HepG2 (cell line): ENCODE results near the gene ZNF324B. TPM values are rescaled to one million over a fixed set of nuclear protein-coding genes. Genes with fewer than 3 reads are reported as not detected.

Experiments used
- AGO1 ChIP-seq: fragments of 200-400 bp; formaldehyde crosslinking; IDR thresholded peaks from 2 replicates; pipeline ENCODE4 v1.6.1; 2017; ENCODE audit warnings: mild to moderate bottlenecking, low read depth, low read length, moderate library complexity; ENCODE audit not compliant: poor library complexity, severe bottlenecking
- BATF2 ChIP-seq: sonication (generic); formaldehyde crosslinking; IDR thresholded peaks from 2 replicates; pipeline ENCODE4 v1.8.0; 2022; ENCODE audit warnings: mild to moderate bottlenecking, missing genetic modification reagents, moderate library complexity
- CBX5 ChIP-seq: sonication (generic); formaldehyde crosslinking; IDR thresholded peaks from 2 replicates; pipeline ENCODE4 v1.4.0; 2020; ENCODE audit warnings: missing genetic modification reagents, borderline replicate concordance
- DRAP1 ChIP-seq: IDR thresholded peaks from 2 replicates; pipeline ENCODE4 v1.6.1; 2016; ENCODE audit warnings: missing genetic modification reagents, missing compliant biosample characterization
- FOXK1 ChIP-seq: sonication (generic); formaldehyde crosslinking; IDR thresholded peaks from 2 replicates; pipeline ENCODE4 v1.4.0; 2020; ENCODE audit warnings: low read depth, missing genetic modification reagents, borderline replicate concordance
- GATAD1 ChIP-seq: IDR thresholded peaks from 2 replicates; pipeline ENCODE4 v1.6.1; 2016; ENCODE audit warnings: missing genetic modification reagents, missing compliant biosample characterization
- RBM22 ChIP-seq: fragments of 200-400 bp; formaldehyde crosslinking; optimal IDR thresholded peaks from 2 replicates; pipeline ENCODE3; 2017; ENCODE audit warnings: mild to moderate bottlenecking, low read length, moderate library complexity
- REL ChIP-seq: sonication (generic); formaldehyde crosslinking; conservative IDR thresholded peaks from 2 replicates; pipeline ENCODE4 v1.8.0; 2022; ENCODE audit warnings: mild to moderate bottlenecking, missing genetic modification reagents, moderate library complexity
- TFDP1 ChIP-seq: IDR thresholded peaks from 2 replicates; pipeline ENCODE4 v1.6.1; 2016; ENCODE audit warnings: missing compliant biosample characterization, missing genetic modification reagents, borderline replicate concordance
- THAP7 ChIP-seq: sonication (generic); formaldehyde crosslinking; IDR thresholded peaks from 2 replicates; pipeline ENCODE4 v1.8.1; 2023; ENCODE audit warnings: mild to moderate bottlenecking, missing genetic modification reagents
- ZFP90 ChIP-seq: sonication (generic); formaldehyde crosslinking; IDR thresholded peaks from 2 replicates; pipeline ENCODE4 v1.8.0; 2022; ENCODE audit warnings: missing genetic modification reagents, mild to moderate bottlenecking, inconsistent platforms, borderline replicate concordance
- ZNF331 ChIP-seq: sonication (generic); formaldehyde crosslinking; IDR thresholded peaks from 2 replicates; pipeline ENCODE4 v1.4.0; 2020; ENCODE audit warnings: missing genetic modification reagents
- ZNF572 ChIP-seq: sonication (generic); formaldehyde crosslinking; IDR thresholded peaks from 2 replicates; pipeline ENCODE4 v1.5.1; 2020; ENCODE audit warnings: mild to moderate bottlenecking, missing genetic modification reagents
- ZNF7 ChIP-seq: IDR thresholded peaks from 2 replicates; pipeline ENCODE4 v1.6.1; 2016; ENCODE audit warnings: missing biosample characterization, missing genetic modification reagents
- ZNF768 ChIP-seq: sonication (generic); formaldehyde crosslinking; IDR thresholded peaks from 2 replicates; pipeline ENCODE4 v1.4.0; 2020; ENCODE audit warnings: missing genetic modification reagents
- ZNF780A ChIP-seq: sonication (generic); formaldehyde crosslinking; IDR thresholded peaks from 2 replicates; pipeline ENCODE4 v1.8.0; 2022; ENCODE audit warnings: mild to moderate bottlenecking, missing genetic modification reagents, moderate library complexity
- ZZZ3 ChIP-seq: sonication (generic); formaldehyde crosslinking; IDR thresholded peaks from 2 replicates; pipeline ENCODE4 v1.4.0; 2020; ENCODE audit warnings: missing genetic modification reagents, mild to moderate bottlenecking, borderline replicate concordance
- polyA plus RNA-seq, 8 experiments: library from polyadenylated mRNA; depleted of rRNA in 3 of 8; stranded (reverse) in 7 of 8; unstranded in 1 of 8; fragments of >200 nt; fragmentation: Illumina TruSeq in 4 of 8; extraction: Trizol in 4 of 8; gene quantifications; 2 replicates each; pipeline versions ENCODE4 v1.2.1 to v1.2.3, GENCODE V29; 2011 to 2016; ENCODE audit warnings: low read depth in 4 of 8, missing spikeins in 1 of 8, mixed read lengths in 1 of 8; ENCODE audit not compliant: insufficient read depth in 1 of 8
- total RNA-seq, 5 experiments: library from RNA; depleted of rRNA; stranded (reverse); fragments of >200 nt; fragmentation: Illumina TruSeq; extraction: Trizol; gene quantifications; 2 replicates each; pipeline ENCODE4 v1.2.3, GENCODE V29; 2016; ENCODE audit warnings: low read depth in 1 of 5
- TF ChIP-seq, protein P1 (sequence below): sonication (generic); formaldehyde crosslinking; IDR thresholded peaks from 2 replicates; pipeline ENCODE4 v1.5.0; 2020; ENCODE audit warnings: missing genetic modification reagents
- TF ChIP-seq, protein P2 (sequence below): sonication (generic); formaldehyde crosslinking; IDR thresholded peaks from 2 replicates; pipeline ENCODE4 v1.8.0; 2022; ENCODE audit warnings: mild to moderate bottlenecking, missing genetic modification reagents; ENCODE audit not compliant: insufficient replicate concordance
- TF ChIP-seq, protein P3 (sequence below): conservative IDR thresholded peaks from 2 replicates; pipeline ENCODE4 v1.6.1; 2018; ENCODE audit warnings: missing genetic modification reagents

Gene ZNF324B
- total and polyA plus RNA-seq, 2 of the 13 experiments (the other 11 are each of a cell fraction or from before 2014, with no cell fraction given), result 0.53 to 3.0 TPM

DNA sequence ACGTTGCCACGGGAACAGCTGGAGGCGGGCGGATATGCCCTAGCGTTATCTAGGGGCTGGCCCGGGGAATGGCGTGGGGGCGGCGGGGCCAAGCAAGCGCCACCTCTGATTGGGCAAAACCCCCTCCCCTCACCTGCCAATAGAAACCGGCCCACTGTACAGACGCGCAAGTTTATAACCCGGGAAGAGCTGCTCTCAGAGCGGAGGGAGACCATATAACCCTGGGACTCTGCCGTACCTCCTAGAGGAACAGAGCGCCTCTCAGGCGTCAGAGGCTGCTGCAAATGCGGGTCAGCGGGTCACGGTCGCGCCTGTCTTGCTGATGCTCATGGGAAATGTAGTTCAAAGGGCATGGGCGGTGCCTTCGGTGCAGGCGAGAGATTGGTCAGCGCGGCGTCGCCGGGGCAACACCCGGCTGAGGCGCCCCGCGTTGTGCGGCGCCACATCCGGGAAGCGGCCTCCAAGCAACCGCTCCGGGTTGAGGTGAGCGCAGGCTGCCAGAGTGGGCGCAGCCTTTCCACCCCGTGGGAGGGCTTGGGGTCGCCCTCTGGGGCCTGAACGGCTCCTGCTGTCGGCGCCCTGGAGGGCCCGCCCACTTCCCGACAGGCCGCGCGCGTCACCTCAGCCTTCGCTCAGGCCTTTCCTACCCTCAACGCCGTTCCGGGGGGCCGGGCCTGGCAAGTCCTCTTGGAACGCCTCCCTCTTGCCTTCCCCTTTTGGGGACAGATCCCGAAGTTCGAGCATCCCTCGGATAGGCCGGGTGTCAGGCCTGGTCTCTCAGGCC is 24.5 kb downstream of the ZNF324B start, which contains the start of gene ZNF446 (continued):
- TF ChIP-seq AGO1 (peak; percentile 98), ZZZ3 (CRISPR knock-in tag) (no peak), RBM22 (peak; percentile 15), FOXK1 (peak; percentile 44; the same call in 1 of the 2 replicates), THAP7 (CRISPR knock-in tag) (no peak), ZNF7 (CRISPR knock-in tag) (no peak), ZFP90 (CRISPR knock-in tag) (peak; percentile 20; the same call in 1 of the 2 replicates), ZNF331 (CRISPR knock-in tag) (peak; percentile 24; the same call in 1 of the 2 replicates), BATF2 (CRISPR knock-in tag) (no peak), TFDP1 (CRISPR knock-in tag) (peak; percentile 61; the same call in 1 of the 2 replicates), ZNF768 (CRISPR knock-in tag) (0 out of 2 replicates have a peak, but pooled peaks have one; percentile 8), REL (CRISPR knock-in tag) (no peak), ZNF572 (CRISPR knock-in tag) (peak; percentile 45; the same call in 1 of the 2 replicates), GATAD1 (CRISPR knock-in tag) (peak; percentile 81), CBX5 (CRISPR knock-in tag) (peak; percentile 8; the same call in 1 of the 2 replicates), ZNF780A (no peak), DRAP1 (CRISPR knock-in tag) (peak; percentile 21; the same call in 1 of the 2 replicates)
- TF ChIP-seq, protein P1, sequence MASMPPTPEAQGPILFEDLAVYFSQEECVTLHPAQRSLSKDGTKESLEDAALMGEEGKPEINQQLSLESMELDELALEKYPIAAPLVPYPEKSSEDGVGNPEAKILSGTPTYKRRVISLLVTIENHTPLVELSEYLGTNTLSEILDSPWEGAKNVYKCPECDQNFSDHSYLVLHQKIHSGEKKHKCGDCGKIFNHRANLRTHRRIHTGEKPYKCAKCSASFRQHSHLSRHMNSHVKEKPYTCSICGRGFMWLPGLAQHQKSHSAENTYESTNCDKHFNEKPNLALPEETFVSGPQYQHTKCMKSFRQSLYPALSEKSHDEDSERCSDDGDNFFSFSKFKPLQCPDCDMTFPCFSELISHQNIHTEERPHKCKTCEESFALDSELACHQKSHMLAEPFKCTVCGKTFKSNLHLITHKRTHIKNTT (CRISPR knock-in tag), result 0 out of 2 replicates have a peak, but pooled peaks have one; percentile 49
- TF ChIP-seq, protein P2, sequence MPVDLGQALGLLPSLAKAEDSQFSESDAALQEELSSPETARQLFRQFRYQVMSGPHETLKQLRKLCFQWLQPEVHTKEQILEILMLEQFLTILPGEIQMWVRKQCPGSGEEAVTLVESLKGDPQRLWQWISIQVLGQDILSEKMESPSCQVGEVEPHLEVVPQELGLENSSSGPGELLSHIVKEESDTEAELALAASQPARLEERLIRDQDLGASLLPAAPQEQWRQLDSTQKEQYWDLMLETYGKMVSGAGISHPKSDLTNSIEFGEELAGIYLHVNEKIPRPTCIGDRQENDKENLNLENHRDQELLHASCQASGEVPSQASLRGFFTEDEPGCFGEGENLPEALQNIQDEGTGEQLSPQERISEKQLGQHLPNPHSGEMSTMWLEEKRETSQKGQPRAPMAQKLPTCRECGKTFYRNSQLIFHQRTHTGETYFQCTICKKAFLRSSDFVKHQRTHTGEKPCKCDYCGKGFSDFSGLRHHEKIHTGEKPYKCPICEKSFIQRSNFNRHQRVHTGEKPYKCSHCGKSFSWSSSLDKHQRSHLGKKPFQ (CRISPR knock-in tag), result no peak
- TF ChIP-seq, protein P3, sequence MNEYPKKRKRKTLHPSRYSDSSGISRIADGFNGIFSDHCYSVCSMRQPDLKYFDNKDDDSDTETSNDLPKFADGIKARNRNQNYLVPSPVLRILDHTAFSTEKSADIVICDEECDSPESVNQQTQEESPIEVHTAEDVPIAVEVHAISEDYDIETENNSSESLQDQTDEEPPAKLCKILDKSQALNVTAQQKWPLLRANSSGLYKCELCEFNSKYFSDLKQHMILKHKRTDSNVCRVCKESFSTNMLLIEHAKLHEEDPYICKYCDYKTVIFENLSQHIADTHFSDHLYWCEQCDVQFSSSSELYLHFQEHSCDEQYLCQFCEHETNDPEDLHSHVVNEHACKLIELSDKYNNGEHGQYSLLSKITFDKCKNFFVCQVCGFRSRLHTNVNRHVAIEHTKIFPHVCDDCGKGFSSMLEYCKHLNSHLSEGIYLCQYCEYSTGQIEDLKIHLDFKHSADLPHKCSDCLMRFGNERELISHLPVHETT (CRISPR knock-in tag), result no peak
